GM18498 (cell line): ENCODE measurements around the gene CLDN22.

ENCODE experiments used
- ATAC-seq: cut with Tn5 transposase; IDR thresholded peaks from one replicate; pipeline ENCODE4 v1.9.1; 2021; ENCODE audit warnings: mild to moderate bottlenecking, moderate library complexity; ENCODE audit not compliant: unreplicated experiment

Gene CLDN22

DNA sequence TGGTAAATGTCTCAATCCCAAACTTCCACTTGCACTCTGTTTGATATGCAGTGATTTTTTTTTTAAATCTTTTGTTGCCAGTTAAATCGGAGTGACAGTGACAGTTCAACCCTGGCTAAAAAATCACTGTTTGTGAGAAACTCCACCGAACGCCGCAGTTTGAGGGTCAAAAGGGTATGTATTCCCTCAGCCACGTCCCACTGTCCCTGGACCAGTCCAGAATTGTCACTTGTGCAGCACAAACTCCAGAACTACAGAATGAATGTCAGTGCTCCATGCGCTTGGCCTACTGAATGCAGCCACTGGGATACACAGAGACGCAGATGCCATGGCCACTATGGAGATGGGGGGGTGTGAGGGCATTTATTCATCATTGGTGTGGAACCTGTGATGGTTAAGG, 34.2 kb downstream of the CLDN22 start:
- ATAC-seq, result no peak

DNA sequence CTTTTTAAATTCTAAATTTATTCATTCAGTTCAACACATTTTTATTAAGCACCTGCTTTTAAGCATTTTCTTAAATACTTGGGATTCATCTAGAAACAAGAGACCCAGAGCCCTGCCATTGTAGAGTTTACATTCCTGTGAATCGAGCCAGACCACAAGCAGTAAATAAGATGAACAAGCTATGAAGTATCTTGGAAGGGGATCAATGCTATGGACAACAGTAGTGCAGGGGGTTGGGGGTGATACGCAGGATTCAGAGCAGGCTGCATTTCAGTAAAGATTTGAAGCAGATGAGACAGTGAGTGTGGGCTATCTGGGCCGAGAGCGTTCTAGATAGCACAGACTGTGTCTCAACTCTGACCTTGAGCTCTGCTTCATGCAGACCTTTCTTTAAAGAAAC, 35.1 kb downstream of the CLDN22 start:
- no peak for ATAC-seq

DNA sequence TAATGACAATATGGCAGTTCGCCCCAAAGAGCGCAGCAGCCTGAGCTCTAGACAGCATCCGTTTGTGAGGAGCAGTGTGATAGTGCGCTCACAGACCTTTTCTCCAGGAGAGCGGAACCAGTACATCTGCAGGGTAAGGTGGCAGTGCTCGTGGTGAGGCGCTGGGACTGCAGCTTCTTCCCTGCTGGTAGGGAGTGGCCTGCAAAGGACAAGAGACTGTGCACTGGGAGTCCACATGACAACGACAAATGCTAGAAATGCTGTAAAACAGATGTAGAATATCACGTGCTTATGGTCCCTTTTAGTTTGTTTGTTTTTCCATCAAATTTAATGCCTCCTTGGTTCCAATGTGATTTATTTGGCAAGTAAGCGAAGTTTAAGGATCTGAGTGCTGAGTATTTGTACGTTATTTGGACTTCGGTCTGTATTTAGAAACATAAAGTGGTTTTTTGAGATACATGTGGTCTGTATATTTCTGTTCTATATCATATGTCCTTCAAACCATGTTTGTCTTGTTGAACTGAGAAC, 35.8 kb downstream of the CLDN22 start:
- ATAC-seq, result no peak

DNA sequence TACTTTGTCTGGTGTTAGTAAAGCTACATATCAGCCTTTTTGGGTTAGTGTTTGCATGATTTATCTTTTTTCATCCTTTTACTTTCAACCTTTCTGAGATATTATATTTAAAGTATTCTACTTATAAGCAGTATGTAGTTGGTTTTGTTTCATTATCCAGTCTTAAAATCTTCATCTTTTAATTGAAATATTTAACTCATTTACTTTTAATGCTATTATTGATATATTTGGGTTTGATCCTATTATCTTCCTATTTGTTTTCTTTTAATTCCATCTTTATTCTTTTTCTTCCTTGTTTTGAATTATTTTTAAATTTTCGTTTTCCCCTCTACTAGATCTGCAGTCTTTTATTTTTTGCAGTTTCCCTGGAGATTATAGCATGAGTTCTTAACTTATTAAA, 44.0 kb downstream of the CLDN22 start:
- no peak for ATAC-seq

DNA sequence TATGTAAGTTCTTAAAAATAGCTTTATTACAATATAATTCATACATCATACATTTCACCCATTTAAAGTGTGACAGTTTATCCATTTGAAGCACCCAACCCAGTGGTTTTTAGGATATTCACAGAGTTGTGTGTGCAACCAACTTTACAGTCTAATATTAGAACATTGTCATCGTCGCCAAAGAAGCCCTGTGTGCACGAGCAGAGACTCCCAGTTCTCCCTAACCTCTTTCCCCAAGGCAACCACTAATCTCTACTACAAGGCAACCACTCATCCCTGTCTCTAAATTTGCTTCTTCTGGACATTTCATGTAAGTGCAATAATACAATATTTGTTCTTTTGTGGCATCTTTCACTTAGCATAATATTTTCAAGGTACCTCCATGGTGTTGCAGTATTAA, 47.7 kb downstream of the CLDN22 start:
- ATAC-seq, result no peak

DNA sequence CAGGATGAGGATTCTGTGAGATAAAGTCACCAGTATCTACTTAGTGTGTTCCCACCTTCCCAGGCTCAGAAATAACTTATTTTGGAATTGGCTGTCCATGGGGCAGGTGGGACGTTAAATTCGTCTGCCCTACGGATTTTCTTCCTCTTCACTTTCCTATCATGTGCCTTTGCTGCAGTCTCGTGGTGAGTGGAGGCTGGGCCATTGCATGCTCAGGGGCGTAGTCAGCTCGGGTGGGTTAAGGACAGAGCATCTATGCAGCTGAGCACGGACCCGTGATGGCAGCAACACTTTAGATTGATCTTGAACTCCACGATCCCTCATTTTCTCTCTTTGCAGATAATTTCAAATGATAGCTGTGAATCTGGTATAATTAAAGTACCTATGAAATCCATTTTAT, 51.5 kb downstream of the CLDN22 start:
- no peak for ATAC-seq
